GM10248 (cell line): ENCODE results near the gene SMC5.

Experiments used
- CTCF ChIA-PET: fragments of 300-600 bp; sonication (Branson Sonifier 250); formaldehyde crosslinking; extraction: SDS; loops from one replicate; lab custom pipeline; 2021; ENCODE audit warnings: antibody characterized with exemption; lab: Yijun Ruan, JAX
- POLR2A ChIA-PET: fragments of 350-650 bp; sonication (Branson Sonifier 250); formaldehyde crosslinking; extraction: SDS; loops from one replicate; lab custom pipeline; 2020; ENCODE audit warnings: antibody characterized with exemption; lab: Yijun Ruan, JAX
- DNase-seq: peaks from one replicate; pipeline ENCODE4 v3.0.0; 2012; ENCODE audit errors: extremely low spot score
- TF ChIP-seq, protein P1 (sequence below): IDR thresholded peaks from 2 replicates; pipeline ENCODE4 v1.5.1; 2012; ENCODE audit warnings: mild to moderate bottlenecking, low read depth; ENCODE audit errors: extremely low read depth, missing control alignments, control extremely low read depth

Gene SMC5

DNA sequence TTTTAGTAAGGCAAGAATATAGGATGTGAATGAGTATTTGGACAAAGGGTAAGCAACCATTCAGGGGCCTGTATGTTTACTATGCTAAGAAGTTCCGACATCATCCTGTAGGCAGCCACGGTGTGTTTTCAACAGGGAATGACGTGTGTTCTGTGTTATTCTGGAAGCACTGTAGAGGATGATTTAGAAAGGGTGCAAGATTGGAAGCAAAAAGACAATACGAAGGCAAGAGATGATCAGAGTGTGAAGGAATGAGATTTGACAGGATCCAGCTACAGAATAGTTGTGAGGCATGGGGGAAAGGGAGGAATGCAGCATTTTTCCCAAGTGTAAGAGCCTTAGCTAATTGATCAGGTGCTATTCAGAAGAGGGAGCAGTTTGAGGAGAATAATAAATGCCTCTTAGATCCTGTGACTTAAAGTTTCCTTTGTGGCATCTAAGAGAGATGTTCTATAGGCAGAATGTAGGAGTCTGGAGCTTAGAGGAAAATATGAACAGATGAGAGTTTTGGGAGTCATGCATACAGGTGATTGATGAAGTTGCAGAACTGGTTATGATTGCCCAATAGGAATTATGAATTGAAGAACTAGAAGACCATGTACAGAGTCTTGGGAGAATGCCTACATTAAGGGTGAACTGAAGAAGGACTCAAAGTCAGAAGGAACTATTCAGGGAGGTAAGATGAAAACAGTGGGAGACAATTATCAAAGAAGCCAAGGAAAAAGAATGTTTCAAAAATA is 2.5 kb downstream of the SMC5 start:
- TF ChIP-seq, protein P1, sequence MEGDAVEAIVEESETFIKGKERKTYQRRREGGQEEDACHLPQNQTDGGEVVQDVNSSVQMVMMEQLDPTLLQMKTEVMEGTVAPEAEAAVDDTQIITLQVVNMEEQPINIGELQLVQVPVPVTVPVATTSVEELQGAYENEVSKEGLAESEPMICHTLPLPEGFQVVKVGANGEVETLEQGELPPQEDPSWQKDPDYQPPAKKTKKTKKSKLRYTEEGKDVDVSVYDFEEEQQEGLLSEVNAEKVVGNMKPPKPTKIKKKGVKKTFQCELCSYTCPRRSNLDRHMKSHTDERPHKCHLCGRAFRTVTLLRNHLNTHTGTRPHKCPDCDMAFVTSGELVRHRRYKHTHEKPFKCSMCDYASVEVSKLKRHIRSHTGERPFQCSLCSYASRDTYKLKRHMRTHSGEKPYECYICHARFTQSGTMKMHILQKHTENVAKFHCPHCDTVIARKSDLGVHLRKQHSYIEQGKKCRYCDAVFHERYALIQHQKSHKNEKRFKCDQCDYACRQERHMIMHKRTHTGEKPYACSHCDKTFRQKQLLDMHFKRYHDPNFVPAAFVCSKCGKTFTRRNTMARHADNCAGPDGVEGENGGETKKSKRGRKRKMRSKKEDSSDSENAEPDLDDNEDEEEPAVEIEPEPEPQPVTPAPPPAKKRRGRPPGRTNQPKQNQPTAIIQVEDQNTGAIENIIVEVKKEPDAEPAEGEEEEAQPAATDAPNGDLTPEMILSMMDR, result no peak
- DNase-seq, result no peak
- POLR2A ChIA-PET, result no interaction called here
- CTCF ChIA-PET, result interaction anchor here (1.1 kb wide), 1 partner anchor 146 kb away, joined by 3 read pairs; no protein-coding TSS in a partner anchor

DNA sequence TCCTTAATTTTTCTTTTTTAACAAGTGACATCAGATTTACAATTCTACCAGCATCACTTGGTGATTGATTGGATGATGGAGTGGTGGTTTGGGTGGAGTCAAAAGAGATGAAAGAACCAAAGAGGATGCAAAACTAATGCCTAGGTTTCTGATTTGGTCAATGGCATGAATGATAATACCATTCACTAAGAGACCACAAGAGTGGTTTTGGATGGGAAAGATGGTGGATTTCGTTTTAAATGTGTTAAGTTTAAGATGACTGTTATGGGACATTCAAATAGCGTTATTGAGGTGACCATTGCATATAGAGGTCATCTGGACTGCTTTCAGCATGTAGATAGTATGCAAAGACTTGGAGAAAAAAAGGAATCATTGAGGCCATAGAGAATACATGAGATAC is 3.6 kb downstream of the SMC5 start:
- no peak for DNase-seq
- CTCF ChIA-PET, result interaction anchor here (1.0 to 2.0 kb wide), 3 partner anchors 10 to 1023 kb away, joined by 3 to 8 read pairs (median 3); no protein-coding TSS in a partner anchor
- TF ChIP-seq, protein P1, result no peak
- POLR2A ChIA-PET, result no interaction called here

DNA sequence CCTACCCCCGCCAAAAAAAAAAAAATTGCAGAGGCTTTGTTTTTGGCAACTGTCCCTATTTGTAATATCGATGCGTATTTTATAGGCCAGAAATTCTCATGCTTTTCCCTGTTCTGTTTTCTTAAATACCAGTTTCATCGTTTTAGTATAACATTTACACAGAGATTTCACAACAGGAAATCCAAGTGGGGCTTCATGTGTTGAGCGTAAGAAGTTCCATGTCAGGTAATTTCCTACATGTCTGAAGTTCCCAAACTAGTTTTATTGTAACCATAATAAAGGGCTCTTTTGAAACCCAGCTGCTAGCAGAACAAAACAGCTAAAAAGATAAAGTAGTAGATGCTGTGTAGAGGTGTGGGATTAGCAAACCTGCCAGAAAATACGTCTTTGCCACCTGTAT is 4.2 kb downstream of the SMC5 start:
- CTCF ChIA-PET, result interaction anchor here (1.0 to 2.0 kb wide), 4 partner anchors 10 to 1022 kb away, joined by 3 to 8 read pairs (median 3); no protein-coding TSS in a partner anchor
- no peak for DNase-seq

DNA sequence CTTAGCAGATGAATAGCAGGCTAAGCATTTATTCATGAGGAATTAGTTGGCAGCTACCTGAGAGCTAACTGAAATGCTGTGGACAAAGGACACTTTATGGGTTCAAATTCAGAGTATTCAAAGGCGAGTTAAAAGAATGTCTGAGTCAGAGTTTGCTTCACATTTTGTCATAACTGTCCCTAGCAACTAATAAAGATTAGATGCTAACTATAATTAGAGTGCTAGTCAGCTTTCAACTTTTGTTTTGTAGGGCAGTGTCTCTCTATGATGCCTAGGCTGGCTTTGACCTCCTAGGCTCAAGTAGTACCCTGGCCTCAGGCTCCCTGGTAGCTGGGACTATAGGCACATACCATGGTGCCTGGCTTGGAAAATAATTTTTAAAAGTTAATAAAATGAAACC is 4.6 kb downstream of the SMC5 start:
- no peak for DNase-seq
- TF ChIP-seq, protein P1, result no peak
- POLR2A ChIA-PET, result interaction anchor here (0.8 kb wide), 1 partner anchor 227 kb away, joined by 3 read pairs; no protein-coding TSS in a partner anchor
- CTCF ChIA-PET, result interaction anchor here (1.0 to 2.0 kb wide), 3 partner anchors 9 to 1022 kb away, joined by 3 to 8 read pairs (median 3); no protein-coding TSS in a partner anchor

More for the DNA sequence above, 4.2 kb downstream of the SMC5 start:
- POLR2A ChIA-PET, result interaction anchor here (0.8 kb wide), 1 partner anchor 227 kb away, joined by 3 read pairs; no protein-coding TSS in a partner anchor
- TF ChIP-seq, protein P1, result no peak

GRCh38 chr9:70278305-70278704 is 19.5 kb downstream of the SMC5 start:
- CTCF ChIA-PET, result no interaction called here
- TF ChIP-seq, protein P1, result no peak
- POLR2A ChIA-PET, result no interaction called here

GRCh38 chr9:70283848-70284247 is 25.1 kb downstream of the SMC5 start:
- POLR2A ChIA-PET, result no interaction called here
- no peak for DNase-seq
- CTCF ChIA-PET, result interaction anchor here (1.2 kb wide), 1 partner anchor 29 kb away, joined by 4 read pairs; no protein-coding TSS in a partner anchor
- TF ChIP-seq, protein P1, result no peak

More at GRCh38 chr9:70278305-70278704, 19.5 kb downstream of the SMC5 start:
- DNase-seq, result no peak
